Transverse colon (tissue), 4 donors: ENCODE data around the gene AMOTL2. TPM values are rescaled to one million over a fixed set of nuclear protein-coding genes. Genes with fewer than 3 reads are reported as not detected.

Experiments
- DNase-seq: peaks from one replicate; pipeline ENCODE4 v3.0.0-alpha.2; 2019
- H3K27ac ChIP-seq, 4 donors: fragments of 200-600 bp; sonication (generic); 2 replicates each; pipeline ENCODE4 v1.5.1; 2016 to 2018; ENCODE audit warnings: inconsistent platforms in 4 of 4
- H3K27me3 ChIP-seq: fragments of 200-600 bp; sonication (generic); 2 replicates; pipeline ENCODE4 v1.5.1; 2017; ENCODE audit warnings: inconsistent platforms
- H3K36me3 ChIP-seq, 4 donors: fragments of 200-600 bp; sonication (generic); 2 replicates each; pipeline ENCODE4 v1.5.1; 2017 to 2019; ENCODE audit warnings: inconsistent platforms in 4 of 4
- H3K4me1 ChIP-seq, 4 donors: fragments of 200-600 bp; sonication (generic); 2 replicates each; pipeline ENCODE4 v1.5.1; 2017 to 2020; ENCODE audit warnings: inconsistent platforms in 4 of 4
- H3K4me3 ChIP-seq, 4 donors: fragments of 200-600 bp; sonication (generic); 1 replicate in 1 of 4; 2 replicates in 3 of 4; pipeline versions ENCODE4 v1.5.1 to v1.6.1; 2017 to 2019; ENCODE audit warnings: inconsistent platforms in 4 of 4
- H3K9me3 ChIP-seq, 2 donors: fragments of 200-600 bp; sonication (generic); 2 replicates each; pipeline ENCODE4 v1.5.1; 2017 to 2019; ENCODE audit warnings: inconsistent platforms in 2 of 2
- EP300 ChIP-seq: sonication (generic); formaldehyde crosslinking; IDR thresholded peaks from one replicate; pipeline ENCODE4 v1.6.1; 2017; ENCODE audit warnings: antibody characterized with exemption, low read depth
- POLR2A ChIP-seq: fragments of 450-650 bp; IDR thresholded peaks from one replicate; pipeline ENCODE4 v1.6.1; 2016; ENCODE audit warnings: antibody characterized with exemption, mild to moderate bottlenecking, moderate library complexity
- POLR2AphosphoS5 ChIP-seq, 3 donors: sonication (generic); formaldehyde crosslinking; IDR thresholded peaks; one replicate each; pipeline ENCODE4 v1.6.1; 2016; ENCODE audit warnings: antibody characterized with exemption in 3 of 3
- WGBS, 2 donors: methylation state at CpG; one replicate each; pipeline ENCODE4 v1.1.5; 2018; ENCODE audit warnings: low coverage in 1 of 2; 5-methylcytosine and 5-hydroxymethylcytosine counted together
- in situ Hi-C, 4 donors: fragments of 200-750 bp; cut with MboI; loops; one replicate each; pipeline versions ENCODE4 v1.15.0 to v1.15.1; 2017; ENCODE audit warnings: low sequenced_read_pairs in 3 of 4, low pct_ligation_motif_present in 1 of 4, low pct_unique_long_range_greater_than_20kb in 1 of 4
- intact Hi-C: fragments of 100-400 bp; cut with DNase I; formaldehyde crosslinking; loops from one replicate; pipeline ENCODE4 v1.15.1; 2023; ENCODE audit warnings: low total_unique reads
- total RNA-seq, 4 donors: library from RNA; depleted of rRNA; stranded (reverse); fragments of >200 nt; gene quantifications; one replicate each; pipeline ENCODE4 v1.1.0, GENCODE V29; 2016
- TF ChIP-seq, protein P1 (sequence below), 5 experiments: fragments of 200-600 bp in 3 of 5; fragments of 450-650 bp in 2 of 5; sonication (generic) in 3 of 5; IDR thresholded peaks; 1 replicate in 2 of 5; 2 replicates in 3 of 5; pipeline ENCODE4 v1.5.1; 2016 to 2017; ENCODE audit warnings: antibody characterized with exemption in 5 of 5, inconsistent platforms in 3 of 5, mild to moderate bottlenecking in 2 of 5, moderate library complexity in 1 of 5

Gene AMOTL2
- total RNA-seq, 4 donors from 2014 or later: 14.5 to 50.9 (median 23.8) TPM

DNA sequence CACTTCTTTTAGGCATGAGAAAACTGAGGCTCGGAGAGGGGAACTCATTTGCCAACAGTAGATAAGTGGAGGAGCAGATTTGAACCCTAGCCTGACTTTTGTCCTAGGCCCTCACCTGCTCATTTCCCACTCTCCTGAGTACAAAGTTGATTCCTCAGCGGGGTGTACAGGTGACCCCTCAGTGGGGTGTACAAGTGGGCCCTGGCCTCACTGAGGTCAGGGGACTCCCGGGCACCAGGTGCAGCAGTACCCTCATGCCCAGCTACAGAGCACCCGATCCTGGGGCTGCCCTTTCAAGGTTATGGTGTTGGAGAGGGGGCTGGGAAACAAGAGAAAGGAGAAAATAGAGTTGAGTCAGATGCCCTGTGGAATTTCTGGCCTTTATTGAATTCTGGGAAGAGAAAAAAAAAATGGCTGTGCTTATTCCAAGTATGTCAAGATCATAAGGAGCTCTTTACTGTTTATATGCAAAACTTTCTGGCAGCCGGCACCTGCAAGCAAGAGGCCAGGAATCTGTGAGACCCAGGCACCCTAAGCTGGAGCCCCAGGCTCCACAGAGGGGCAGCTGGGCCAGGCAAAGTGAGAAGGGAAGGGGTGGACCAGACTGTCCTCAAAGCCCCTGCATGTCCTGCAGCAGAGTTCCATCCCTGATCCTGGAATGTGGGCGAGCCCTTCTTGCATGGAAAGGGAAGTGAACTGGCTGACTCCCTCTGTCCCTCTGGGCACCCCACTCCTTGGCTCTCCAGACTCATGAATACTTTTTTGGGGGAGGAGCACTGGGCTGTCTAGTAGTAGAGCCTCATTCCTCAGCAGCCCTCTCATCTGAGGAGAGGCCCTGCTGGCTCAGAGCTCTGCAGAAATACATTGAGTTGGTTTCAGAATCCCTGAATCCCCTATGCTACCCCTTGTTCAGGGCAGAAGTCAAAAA, 43.1 kb downstream of the AMOTL2 start:
- in situ Hi-C loops: no loop called here
- H3K4me3 ChIP-seq: no peak overlapping the region
- DNase-seq: no peak
- 72% methylated on average over 6 of the region's 6 CpGs; no CpG with 5 or more reads in 1 of the 2 donors for WGBS, 2 donors
- peak overlapping the region; percentile 38 to 76 (median 73) for H3K27ac ChIP-seq
- H3K9me3 ChIP-seq: no peaks in the 10 kb centered on the region
- no peaks in the 10 kb centered on the region for H3K36me3 ChIP-seq
- no peak for TF ChIP-seq EP300
- TF ChIP-seq, protein P1, sequence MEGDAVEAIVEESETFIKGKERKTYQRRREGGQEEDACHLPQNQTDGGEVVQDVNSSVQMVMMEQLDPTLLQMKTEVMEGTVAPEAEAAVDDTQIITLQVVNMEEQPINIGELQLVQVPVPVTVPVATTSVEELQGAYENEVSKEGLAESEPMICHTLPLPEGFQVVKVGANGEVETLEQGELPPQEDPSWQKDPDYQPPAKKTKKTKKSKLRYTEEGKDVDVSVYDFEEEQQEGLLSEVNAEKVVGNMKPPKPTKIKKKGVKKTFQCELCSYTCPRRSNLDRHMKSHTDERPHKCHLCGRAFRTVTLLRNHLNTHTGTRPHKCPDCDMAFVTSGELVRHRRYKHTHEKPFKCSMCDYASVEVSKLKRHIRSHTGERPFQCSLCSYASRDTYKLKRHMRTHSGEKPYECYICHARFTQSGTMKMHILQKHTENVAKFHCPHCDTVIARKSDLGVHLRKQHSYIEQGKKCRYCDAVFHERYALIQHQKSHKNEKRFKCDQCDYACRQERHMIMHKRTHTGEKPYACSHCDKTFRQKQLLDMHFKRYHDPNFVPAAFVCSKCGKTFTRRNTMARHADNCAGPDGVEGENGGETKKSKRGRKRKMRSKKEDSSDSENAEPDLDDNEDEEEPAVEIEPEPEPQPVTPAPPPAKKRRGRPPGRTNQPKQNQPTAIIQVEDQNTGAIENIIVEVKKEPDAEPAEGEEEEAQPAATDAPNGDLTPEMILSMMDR (IDR thresholded peaks at IDR 0.05): no peak
- peak in 1 of 3 donors; percentile 3 for TF ChIP-seq POLR2AphosphoS5 (IDR thresholded peaks at IDR 0.05)
- TF ChIP-seq POLR2A: no peak
- peaks cover 24 to 59% (median 41%) of the 10 kb centered on the region in 4 donors for H3K4me1 ChIP-seq
- intact Hi-C loops: loop anchor here (5.0 kb wide), 1 partner anchor 1811 kb away; no protein-coding TSS in a partner anchor
- no peaks in the 10 kb centered on the region for H3K27me3 ChIP-seq

DNA sequence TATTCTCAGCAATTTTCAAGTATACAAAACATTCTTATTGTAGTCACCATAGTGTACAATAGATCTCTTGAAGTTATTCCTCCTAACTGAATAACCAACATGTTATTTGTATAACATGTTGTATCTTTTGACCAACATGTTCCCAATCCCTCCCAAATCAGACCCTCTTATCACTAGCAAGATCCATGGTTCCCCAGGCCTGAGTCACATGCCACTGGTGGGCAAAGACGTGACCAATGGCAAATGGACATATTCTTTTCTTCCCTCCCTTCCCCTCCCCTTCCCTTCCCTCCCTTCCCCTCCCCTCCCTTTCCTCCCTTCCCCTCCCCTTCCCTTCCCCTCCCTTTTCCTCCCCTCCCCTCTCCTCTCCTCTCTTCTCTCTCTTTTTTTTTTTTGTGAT, 45.4 kb downstream of the AMOTL2 start:
- no peaks in the 10 kb centered on the region for H3K27me3 ChIP-seq
- 80 to 100% methylated on average over 1 of the region's 1 CpG for WGBS, 2 donors
- H3K36me3 ChIP-seq: no peaks in the 10 kb centered on the region
- TF ChIP-seq, protein P1 (IDR thresholded peaks at IDR 0.05): no peak
- TF ChIP-seq EP300 (no peak), POLR2AphosphoS5 (IDR thresholded peaks at IDR 0.05) (no peak), POLR2A (no peak)
- intact Hi-C loops: no loop called here
- in situ Hi-C loops: no loop called here
- H3K27ac ChIP-seq: peak overlapping the region in 3 of 4 donors; percentile 37 to 74 (median 57)
- peaks cover 19 to 48% (median 32%) of the 10 kb centered on the region in 4 donors for H3K4me1 ChIP-seq
- no peaks in the 10 kb centered on the region for H3K9me3 ChIP-seq
- no peak for DNase-seq
- no peak overlapping the region for H3K4me3 ChIP-seq

DNA sequence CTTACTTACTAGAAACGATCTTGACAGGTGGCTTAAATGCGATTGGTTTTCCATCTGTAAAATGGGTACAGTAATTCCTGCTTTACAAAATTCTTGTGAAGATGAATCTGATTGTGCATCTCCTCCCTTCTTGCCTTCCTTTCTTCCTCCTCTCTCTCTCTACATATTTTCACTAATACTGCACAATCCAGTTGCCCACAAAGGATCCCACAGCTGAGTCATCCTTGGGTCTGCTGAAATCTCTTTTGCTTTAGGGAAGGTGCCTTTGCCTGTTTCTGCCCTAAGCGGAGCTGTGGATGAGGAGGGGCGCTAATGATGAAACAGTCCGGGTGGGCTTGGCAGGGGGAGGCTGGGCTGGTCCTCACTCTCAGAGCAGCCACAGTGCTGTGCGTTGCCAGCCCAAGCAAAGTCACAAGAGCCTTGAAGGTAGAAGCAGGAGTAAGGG, 46.1 kb downstream of the AMOTL2 start:
- in situ Hi-C loops: no loop called here
- intact Hi-C loops: no loop called here
- Histone ChIP-seq H3K36me3 (no peaks in the 10 kb centered on the region), H3K9me3 (no peaks in the 10 kb centered on the region), H3K27ac (peak overlapping the region; percentile 36 to 74 (median 47)), H3K27me3 (no peaks in the 10 kb centered on the region), H3K4me3 (no peak overlapping the region), H3K4me1 (peaks cover 19 to 41% (median 30%) of the 10 kb centered on the region in 4 donors)
- DNase-seq: no peak
- whole genome bisulfite sequencing, 2 donors: 88% methylated on average over 2 to 6 of the region's 6 CpGs
- TF ChIP-seq, protein P1 (IDR thresholded peaks at IDR 0.05): no peak
- TF ChIP-seq POLR2A (no peak), EP300 (no peak), POLR2AphosphoS5 (IDR thresholded peaks at IDR 0.05) (no peak)

DNA sequence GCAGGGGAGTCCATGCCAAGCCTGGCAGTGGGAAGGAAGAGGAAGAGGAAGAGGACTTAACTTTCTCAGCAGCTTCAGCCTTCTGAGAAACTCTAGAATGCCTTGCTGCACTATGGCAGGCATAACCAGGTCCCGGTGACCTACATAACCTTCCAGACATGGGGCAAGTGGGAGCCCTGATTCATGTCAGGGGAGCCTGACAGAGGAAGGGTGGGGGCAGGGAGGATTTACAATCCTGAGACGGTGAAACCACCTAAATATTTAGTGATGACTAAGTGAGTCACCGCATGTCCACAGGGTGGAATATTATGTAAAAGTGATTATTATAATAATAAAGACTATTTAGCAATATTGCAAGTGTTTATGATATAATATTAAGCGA, 46.7 kb downstream of the AMOTL2 start:
- Histone ChIP-seq H3K4me1 (peaks cover 19 to 40% (median 30%) of the 10 kb centered on the region in 4 donors), H3K9me3 (no peaks in the 10 kb centered on the region), H3K27me3 (no peaks in the 10 kb centered on the region), H3K36me3 (no peaks in the 10 kb centered on the region), H3K4me3 (no peak overlapping the region), H3K27ac (peak overlapping the region; percentile 57 to 74 (median 67))
- TF ChIP-seq POLR2AphosphoS5 (IDR thresholded peaks at IDR 0.05) (peak in 1 of 3 donors; percentile 21), EP300 (no peak), POLR2A (no peak)
- TF ChIP-seq, protein P1 (IDR thresholded peaks at IDR 0.05): no peak
- in situ Hi-C loops: no loop called here
- 69 to 78% methylated on average over 4 of the region's 4 CpGs for WGBS, 2 donors
- intact Hi-C loops: no loop called here
- DNase-seq: no peak
